HepG2 (cell line): ENCODE measurements around the gene ZBTB7C. TPM values are rescaled to one million over a fixed set of nuclear protein-coding genes. Genes with fewer than 3 reads are reported as not detected.

Source experiments
- ATAC-seq: fragments of 200-7000 bp; cut with Tn5 transposase; 3 replicates; pipeline ENCODE4 v1.9.1; 2020; ENCODE audit warnings: mild to moderate bottlenecking, moderate library complexity
- BruUV-seq: library from RNA; stranded (reverse); fragments of 400-500 nt; replicated peaks from 2 replicates; lab custom pipeline; 2021; lab: Mats Ljungman, UMichigan
- CTCF ChIA-PET: fragments of 300-600 bp; formaldehyde crosslinking; extraction: SDS; loops from one replicate; lab custom pipeline; 2021; ENCODE audit warnings: low total read pairs, inconsistent platforms, low intra/inter-chr PET ratio; lab: Yijun Ruan, JAX
- POLR2A ChIA-PET: fragments of 350-600 bp; sonication (Branson Sonifier 250); formaldehyde crosslinking; loops from one replicate; lab custom pipeline; 2020; ENCODE audit warnings: antibody characterized with exemption, inconsistent platforms; lab: Yijun Ruan, JAX
- DNase-seq: peaks from one replicate; pipeline ENCODE4 v3.0.0-alpha.2; 2015; ENCODE audit warnings: low spot score
- FAIRE-seq: peaks from 3 replicates; lab custom pipeline; 2011; peaks lifted over from hg19 to GRCh38; lab: Jason Lieb, UNC
- H2AFZ ChIP-seq: one replicate; pipeline ENCODE4 v1.6.1; 2011; ENCODE audit warnings: low read length, inconsistent platforms
- H3K27ac ChIP-seq: fragments of 300-600 bp; 3 replicates; pipeline ENCODE4 v1.8.0; 2011; ENCODE audit warnings: mixed run types, mild to moderate bottlenecking, mixed read lengths, low read length, inconsistent platforms; ENCODE audit not compliant: insufficient read depth; ENCODE audit errors: extremely low read length
- H3K27me3 ChIP-seq, 2 experiments: fragments of 200-600 bp in 1 of 2; 2 replicates in 1 of 2; 3 replicates in 1 of 2; pipeline versions ENCODE4 v1.6.0 to v1.8.0; 2011; ENCODE audit warnings: low read length in 2 of 2, mild to moderate bottlenecking in 2 of 2, moderate library complexity in 2 of 2, inconsistent platforms in 1 of 2; ENCODE audit not compliant: insufficient read depth in 2 of 2, control insufficient read depth in 1 of 2
- H3K36me3 ChIP-seq, 2 experiments: fragments of 200-600 bp in 1 of 2; replicated peaks in 1 of 2; 2 replicates in 1 of 2; 3 replicates in 1 of 2; pipeline versions ENCODE4 v1.5.1 to v1.8.0; 2011; ENCODE audit warnings: low read length in 2 of 2, inconsistent platforms in 1 of 2; ENCODE audit not compliant: insufficient read depth in 2 of 2, control insufficient read depth in 1 of 2
- H3K4me1 ChIP-seq: 2 replicates; pipeline ENCODE4 v1.5.1; 2012; ENCODE audit warnings: low read length, inconsistent platforms; ENCODE audit not compliant: insufficient read depth
- H3K4me2 ChIP-seq: 2 replicates; pipeline ENCODE4 v1.6.0; 2011; ENCODE audit warnings: low read depth, low read length, inconsistent platforms
- H3K4me3 ChIP-seq, 3 experiments: fragments of 200-600 bp in 1 of 3; sonication (generic), shearing (Covaris generic) in 1 of 3; replicated peaks in 1 of 3; 2 replicates each; pipeline ENCODE4 v1.5.1; 2011 to 2016; ENCODE audit warnings: low read length in 3 of 3, inconsistent platforms in 2 of 3, low read depth in 2 of 3, mild to moderate bottlenecking in 2 of 3, control low read depth in 1 of 3, mixed read lengths in 1 of 3; ENCODE audit not compliant: insufficient read depth in 1 of 3
- H3K79me2 ChIP-seq: one replicate; pipeline ENCODE4 v1.6.1; 2011; ENCODE audit warnings: low read length, inconsistent platforms; ENCODE audit not compliant: insufficient read depth
- H3K9ac ChIP-seq: 2 replicates; pipeline ENCODE4 v1.6.0; 2011; ENCODE audit warnings: mild to moderate bottlenecking, low read depth, low read length, inconsistent platforms; ENCODE audit not compliant: insufficient read depth
- H3K9me3 ChIP-seq: 2 replicates; pipeline ENCODE4 v1.5.1; 2012; ENCODE audit warnings: mild to moderate bottlenecking, low read length
- H4K20me1 ChIP-seq: 2 replicates; pipeline ENCODE4 v1.6.0; 2011; ENCODE audit warnings: inconsistent platforms, mild to moderate bottlenecking, low read length, moderate library complexity; ENCODE audit not compliant: insufficient read depth
- CCAR2 ChIP-seq: fragments of 200-400 bp; formaldehyde crosslinking; optimal IDR thresholded peaks from 2 replicates; pipeline ENCODE3; 2018; ENCODE audit warnings: low read depth, mild to moderate bottlenecking, low read length, moderate library complexity
- HNRNPK ChIP-seq: fragments of 200-400 bp; formaldehyde crosslinking; IDR thresholded peaks from 2 replicates; pipeline ENCODE4 v1.6.1; 2018; ENCODE audit warnings: low read length, low read depth, moderate library complexity, mild to moderate bottlenecking; ENCODE audit not compliant: poor library complexity, severe bottlenecking
- NCOA1 ChIP-seq: sonication (generic); formaldehyde crosslinking; IDR thresholded peaks from 2 replicates; pipeline ENCODE4 v1.9.0; 2021; ENCODE audit warnings: missing genetic modification reagents
- ZNF263 ChIP-seq: sonication (generic); formaldehyde crosslinking; IDR thresholded peaks from 2 replicates; pipeline ENCODE4 v1.4.0; 2020; ENCODE audit warnings: missing genetic modification reagents
- WGBS: methylation state at CpG from one replicate; pipeline ENCODE4 v1.1.6; 2017; ENCODE audit warnings: low lambda C conversion rate; 5-methylcytosine and 5-hydroxymethylcytosine counted together
- in situ Hi-C: cut with HindIII; loops from 2 replicates; pipeline ENCODE4 v1.10.0; 2017; ENCODE audit warnings: low pct_unique_long_range_greater_than_20kb; ENCODE audit not compliant: extremely low pct_ligation_motif_present
- intact Hi-C: fragments of 100-400 bp; cut with micrococcal nuclease; formaldehyde crosslinking; loops from one replicate; pipeline ENCODE4 v1.10.0; 2022; ENCODE audit not compliant: unreplicated experiment
- polyA plus RNA-seq, 8 experiments: library from polyadenylated mRNA; depleted of rRNA in 3 of 8; stranded (reverse) in 7 of 8; unstranded in 1 of 8; fragments of >200 nt; fragmentation: Illumina TruSeq in 4 of 8; extraction: Trizol in 4 of 8; gene quantifications; 2 replicates each; pipeline versions ENCODE4 v1.2.1 to v1.2.3, GENCODE V29; 2011 to 2016; ENCODE audit warnings: low read depth in 4 of 8, missing spikeins in 1 of 8, mixed read lengths in 1 of 8; ENCODE audit not compliant: insufficient read depth in 1 of 8
- total RNA-seq, 5 experiments: library from RNA; depleted of rRNA; stranded (reverse); fragments of >200 nt; fragmentation: Illumina TruSeq; extraction: Trizol; gene quantifications; 2 replicates each; pipeline ENCODE4 v1.2.3, GENCODE V29; 2016; ENCODE audit warnings: low read depth in 1 of 5
- TF ChIP-seq, protein P1 (sequence below): sonication (generic); formaldehyde crosslinking; IDR thresholded peaks from 2 replicates; pipeline ENCODE4 v1.4.0; 2020; ENCODE audit warnings: missing genetic modification reagents, borderline replicate concordance
- TF ChIP-seq, protein P2 (sequence below): sonication (generic); formaldehyde crosslinking; IDR thresholded peaks from 2 replicates; pipeline ENCODE4 v1.9.0; 2021; ENCODE audit warnings: missing genetic modification reagents, borderline replicate concordance
- TF ChIP-seq, protein P3 (sequence below): fragments of 450-650 bp; IDR thresholded peaks from 2 replicates; pipeline ENCODE4 v1.6.1; 2016

The ZBTB7C gene
- total and polyA plus RNA-seq, 2 of the 13 experiments (the other 11 are each of a cell fraction or from before 2014, with no cell fraction given), result 0.01 to 0.04 TPM

DNA sequence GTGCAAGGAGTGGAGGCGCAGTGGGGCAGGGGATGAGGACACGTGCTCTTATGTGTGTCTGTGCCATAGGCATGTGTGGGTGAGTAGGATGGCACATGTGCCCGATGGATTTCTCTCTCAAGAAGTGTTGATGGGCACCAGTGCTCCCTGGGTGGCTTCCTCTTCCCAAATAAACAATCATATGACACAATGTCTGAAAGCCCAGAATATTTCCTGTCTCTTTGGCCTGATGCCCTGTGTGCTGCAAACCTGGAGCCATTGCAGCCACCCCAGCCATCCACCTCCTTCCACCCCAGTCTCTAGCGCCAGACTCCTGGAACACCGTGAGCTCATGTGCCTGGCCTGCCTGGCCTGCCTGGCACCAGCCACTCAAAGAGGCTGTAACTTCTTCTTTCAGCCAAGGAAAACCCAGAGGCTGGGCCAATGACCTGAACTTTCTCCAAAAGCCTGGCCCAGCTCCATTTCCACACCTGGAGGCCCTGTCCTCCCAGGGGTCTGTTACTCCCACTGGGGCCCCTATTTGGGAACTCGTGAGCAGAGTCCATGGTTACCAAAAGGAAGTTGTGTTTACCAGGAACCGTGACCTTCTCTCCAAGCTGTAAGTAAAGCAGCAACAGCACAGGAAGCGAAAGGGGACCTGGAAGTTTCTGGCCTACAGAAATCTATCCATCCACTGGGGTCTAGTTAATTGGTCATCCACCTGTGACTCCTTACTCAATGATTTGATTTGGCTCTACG, 9.5 kb upstream of the ZBTB7C start:
- H3K27me3 ChIP-seq, result peaks cover 1 to 20% of the 10 kb centered on the region in 2 experiments; a peak in 3 of 5 replicates
- CTCF ChIA-PET, result interaction anchor here (1.8 kb wide), 1 partner anchor 388 kb away, joined by 4 read pairs; no protein-coding TSS in a partner anchor
- intact Hi-C loops (no loop called here), in situ Hi-C loops (no loop called here)
- H3K4me3 ChIP-seq, result no peak overlapping the region
- H2AFZ ChIP-seq, result no peak overlapping the region
- DNase-seq, result no peak
- TF ChIP-seq CCAR2, result no peak
- no peak for TF ChIP-seq HNRNPK
- no peak for TF ChIP-seq ZNF263
- TF ChIP-seq, protein P1, sequence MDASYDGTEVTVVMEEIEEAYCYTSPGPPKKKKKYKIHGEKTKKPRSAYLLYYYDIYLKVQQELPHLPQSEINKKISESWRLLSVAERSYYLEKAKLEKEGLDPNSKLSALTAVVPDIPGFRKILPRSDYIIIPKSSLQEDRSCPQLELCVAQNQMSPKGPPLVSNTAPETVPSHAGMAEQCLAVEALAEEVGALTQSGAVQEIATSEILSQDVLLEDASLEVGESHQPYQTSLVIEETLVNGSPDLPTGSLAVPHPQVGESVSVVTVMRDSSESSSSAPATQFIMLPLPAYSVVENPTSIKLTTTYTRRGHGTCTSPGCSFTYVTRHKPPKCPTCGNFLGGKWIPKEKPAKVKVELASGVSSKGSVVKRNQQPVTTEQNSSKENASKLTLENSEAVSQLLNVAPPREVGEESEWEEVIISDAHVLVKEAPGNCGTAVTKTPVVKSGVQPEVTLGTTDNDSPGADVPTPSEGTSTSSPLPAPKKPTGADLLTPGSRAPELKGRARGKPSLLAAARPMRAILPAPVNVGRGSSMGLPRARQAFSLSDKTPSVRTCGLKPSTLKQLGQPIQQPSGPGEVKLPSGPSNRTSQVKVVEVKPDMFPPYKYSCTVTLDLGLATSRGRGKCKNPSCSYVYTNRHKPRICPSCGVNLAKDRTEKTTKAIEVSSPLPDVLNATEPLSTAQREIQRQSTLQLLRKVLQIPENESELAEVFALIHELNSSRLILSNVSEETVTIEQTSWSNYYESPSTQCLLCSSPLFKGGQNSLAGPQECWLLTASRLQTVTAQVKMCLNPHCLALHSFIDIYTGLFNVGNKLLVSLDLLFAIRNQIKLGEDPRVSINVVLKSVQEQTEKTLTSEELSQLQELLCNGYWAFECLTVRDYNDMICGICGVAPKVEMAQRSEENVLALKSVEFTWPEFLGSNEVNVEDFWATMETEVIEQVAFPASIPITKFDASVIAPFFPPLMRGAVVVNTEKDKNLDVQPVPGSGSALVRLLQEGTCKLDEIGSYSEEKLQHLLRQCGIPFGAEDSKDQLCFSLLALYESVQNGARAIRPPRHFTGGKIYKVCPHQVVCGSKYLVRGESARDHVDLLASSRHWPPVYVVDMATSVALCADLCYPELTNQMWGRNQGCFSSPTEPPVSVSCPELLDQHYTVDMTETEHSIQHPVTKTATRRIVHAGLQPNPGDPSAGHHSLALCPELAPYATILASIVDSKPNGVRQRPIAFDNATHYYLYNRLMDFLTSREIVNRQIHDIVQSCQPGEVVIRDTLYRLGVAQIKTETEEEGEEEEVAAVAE (CRISPR knock-in tag), result no peak
- TF ChIP-seq, protein P2, sequence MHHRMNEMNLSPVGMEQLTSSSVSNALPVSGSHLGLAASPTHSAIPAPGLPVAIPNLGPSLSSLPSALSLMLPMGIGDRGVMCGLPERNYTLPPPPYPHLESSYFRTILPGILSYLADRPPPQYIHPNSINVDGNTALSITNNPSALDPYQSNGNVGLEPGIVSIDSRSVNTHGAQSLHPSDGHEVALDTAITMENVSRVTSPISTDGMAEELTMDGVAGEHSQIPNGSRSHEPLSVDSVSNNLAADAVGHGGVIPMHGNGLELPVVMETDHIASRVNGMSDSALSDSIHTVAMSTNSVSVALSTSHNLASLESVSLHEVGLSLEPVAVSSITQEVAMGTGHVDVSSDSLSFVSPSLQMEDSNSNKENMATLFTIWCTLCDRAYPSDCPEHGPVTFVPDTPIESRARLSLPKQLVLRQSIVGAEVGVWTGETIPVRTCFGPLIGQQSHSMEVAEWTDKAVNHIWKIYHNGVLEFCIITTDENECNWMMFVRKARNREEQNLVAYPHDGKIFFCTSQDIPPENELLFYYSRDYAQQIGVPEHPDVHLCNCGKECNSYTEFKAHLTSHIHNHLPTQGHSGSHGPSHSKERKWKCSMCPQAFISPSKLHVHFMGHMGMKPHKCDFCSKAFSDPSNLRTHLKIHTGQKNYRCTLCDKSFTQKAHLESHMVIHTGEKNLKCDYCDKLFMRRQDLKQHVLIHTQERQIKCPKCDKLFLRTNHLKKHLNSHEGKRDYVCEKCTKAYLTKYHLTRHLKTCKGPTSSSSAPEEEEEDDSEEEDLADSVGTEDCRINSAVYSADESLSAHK (CRISPR knock-in tag), result no peak
- TF ChIP-seq, protein P3, sequence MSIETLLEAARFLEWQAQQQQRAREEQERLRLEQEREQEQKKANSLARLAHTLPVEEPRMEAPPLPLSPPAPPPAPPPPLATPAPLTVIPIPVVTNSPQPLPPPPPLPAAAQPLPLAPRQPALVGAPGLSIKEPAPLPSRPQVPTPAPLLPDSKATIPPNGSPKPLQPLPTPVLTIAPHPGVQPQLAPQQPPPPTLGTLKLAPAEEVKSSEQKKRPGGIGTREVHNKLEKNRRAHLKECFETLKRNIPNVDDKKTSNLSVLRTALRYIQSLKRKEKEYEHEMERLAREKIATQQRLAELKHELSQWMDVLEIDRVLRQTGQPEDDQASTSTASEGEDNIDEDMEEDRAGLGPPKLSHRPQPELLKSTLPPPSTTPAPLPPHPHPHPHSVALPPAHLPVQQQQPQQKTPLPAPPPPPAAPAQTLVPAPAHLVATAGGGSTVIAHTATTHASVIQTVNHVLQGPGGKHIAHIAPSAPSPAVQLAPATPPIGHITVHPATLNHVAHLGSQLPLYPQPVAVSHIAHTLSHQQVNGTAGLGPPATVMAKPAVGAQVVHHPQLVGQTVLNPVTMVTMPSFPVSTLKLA, result peak; percentile 86
- no peak for TF ChIP-seq NCOA1
- 18% methylated on average over 6 of the region's 9 CpGs for WGBS
- POLR2A ChIA-PET, result no interaction called here
- no TSS peak for BruUV-seq
- no peaks in the 10 kb centered on the region for H3K9me3 ChIP-seq
- 0 out of 2 replicates have a peak, but pooled peaks cover 4% of the 10 kb centered on the region for H3K4me1 ChIP-seq
- H3K79me2 ChIP-seq, result no peaks in the 10 kb centered on the region
- H3K9ac ChIP-seq, result no peak overlapping the region
- no peaks in the 10 kb centered on the region for H3K36me3 ChIP-seq
- no peak overlapping the region for H3K4me2 ChIP-seq
- no peaks in the 10 kb centered on the region for H4K20me1 ChIP-seq
- FAIRE-seq, result no peak
- ATAC-seq, result no peak
- H3K27ac ChIP-seq, result no peak overlapping the region
